Stimulated activated CD4-positive, alpha-beta T cell treated with anti-CD3 and anti-CD28 coated beads, Interleukin-2, amount 100 ng/mL, for 48 hours (primary cell): ENCODE measurements around the gene MLKL.
"Not testable (repeated sequence)": the region's sequence is repeated elsewhere in the genome, so short reads cannot be mapped to it uniquely, and the experiment has no call there.

ENCODE experiments used
- DNase-seq, 2 donors: peaks; one replicate each; pipeline ENCODE4 v3.0.0-alpha.2; 2020

Gene MLKL

GRCh38 chr16:74731853-74732477 lies 31.3 kb upstream of the MLKL start:
- no peak for DNase-seq

GRCh38 chr16:74729783-74730683 lies 29.4 kb upstream of the MLKL start:
- no peak for DNase-seq

DNA sequence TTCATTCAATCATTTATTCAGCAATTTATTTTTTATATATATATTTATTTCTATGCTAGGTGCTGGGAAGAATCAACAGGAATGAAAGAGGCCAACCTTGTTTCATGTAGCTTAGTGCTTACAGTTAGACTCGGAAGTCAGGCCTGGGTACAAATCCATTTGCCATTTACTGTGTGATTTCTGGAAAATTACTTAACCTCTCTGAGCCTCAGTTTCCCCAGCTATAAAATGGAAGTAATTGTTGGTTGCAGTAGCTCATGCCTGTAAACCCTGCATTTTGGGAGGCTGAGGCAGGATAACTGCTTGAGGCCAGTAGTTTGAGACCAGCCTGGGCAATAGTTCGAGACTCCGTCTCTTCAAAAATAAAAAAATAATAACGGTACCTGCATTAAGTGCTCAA lies 27.2 kb upstream of the MLKL start:
- no peak for DNase-seq

- DNase-seq: peak; percentile 57 to 62
Measured at GRCh38 chr16:74726716-74727115, 26.1 kb upstream of the MLKL start.

DNA sequence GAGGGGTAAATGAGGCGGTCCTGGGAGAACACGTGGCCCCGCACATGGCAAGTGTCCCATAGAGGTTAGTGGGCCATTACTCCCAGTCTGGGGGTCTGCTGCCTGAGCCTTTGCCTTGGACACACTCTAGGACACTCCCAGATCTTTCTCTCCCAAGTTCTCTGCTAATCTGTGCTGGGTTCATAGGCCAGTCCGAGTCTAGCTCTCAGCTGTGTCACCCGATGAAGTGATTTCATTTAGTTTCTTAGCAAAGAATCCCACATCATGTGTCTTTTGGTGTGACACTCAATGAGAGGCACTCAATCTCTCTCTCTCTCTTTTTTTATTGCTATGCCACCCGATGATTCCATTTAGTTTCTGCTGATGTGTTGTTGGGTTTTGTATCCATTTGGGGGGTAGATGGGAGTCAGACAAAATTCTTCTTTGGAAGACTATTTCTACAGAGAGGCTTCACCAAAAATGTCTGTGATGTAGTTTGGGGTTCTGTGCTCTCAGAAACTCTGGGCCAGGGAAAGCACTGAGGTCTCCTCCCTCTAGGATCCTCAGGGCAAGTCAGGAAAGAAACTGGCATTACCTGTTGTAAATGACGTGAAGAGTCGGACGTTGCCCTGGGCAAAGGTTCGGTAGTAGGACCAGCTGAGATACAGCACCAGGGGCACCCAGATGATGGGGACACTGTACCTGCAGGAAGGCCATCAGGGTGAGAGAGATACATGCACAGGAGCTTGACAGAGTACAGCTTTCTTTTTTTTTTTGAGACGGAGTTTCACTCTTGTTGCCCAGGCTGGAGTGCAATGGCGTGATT lies 25.2 kb upstream of the MLKL start:
- no peak for DNase-seq

DNA sequence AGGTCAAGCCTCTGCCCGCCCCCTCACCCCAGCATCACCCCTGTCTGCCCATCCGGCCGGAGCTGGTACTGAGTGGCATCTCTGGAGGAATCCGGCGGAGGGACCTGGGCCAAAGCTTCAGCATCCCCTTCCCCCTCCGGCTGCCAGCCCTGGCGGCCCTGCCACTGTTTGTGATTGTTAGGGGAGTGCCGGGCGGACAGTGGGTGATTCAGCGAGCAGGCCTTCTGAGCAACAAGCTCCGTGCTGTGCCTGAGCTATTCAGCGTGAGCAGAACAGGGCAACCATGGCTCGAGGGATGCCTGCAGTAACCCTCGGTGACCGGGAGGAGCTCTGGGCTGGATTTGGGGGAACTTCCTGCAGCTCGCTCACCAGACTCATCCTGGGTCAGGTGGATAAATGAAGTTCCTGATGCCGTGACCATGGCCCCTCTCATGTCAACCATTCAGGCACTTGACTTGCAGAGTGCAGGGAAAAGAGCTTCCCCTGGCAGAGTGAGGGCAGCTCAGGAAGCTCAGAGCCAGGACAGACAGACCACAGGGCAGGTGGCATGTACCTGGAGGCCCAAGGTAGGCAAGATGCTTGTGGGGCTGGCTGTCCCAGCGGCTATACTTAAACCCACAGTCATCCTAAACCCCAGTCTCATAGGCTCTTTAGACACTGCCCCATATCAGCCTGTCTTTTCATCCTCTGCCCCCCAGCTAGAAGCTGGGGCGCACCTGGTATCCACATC lies 24.3 kb upstream of the MLKL start:
- no peak for DNase-seq

GRCh38 chr16:74723256-74723655 lies 22.6 kb upstream of the MLKL start:
- no peak for DNase-seq

GRCh38 chr16:74722156-74722555 lies 21.5 kb upstream of the MLKL start:
- not testable (repeated sequence) for DNase-seq

GRCh38 chr16:74721716-74722115 lies 21.1 kb upstream of the MLKL start:
- DNase-seq: no peak

DNA sequence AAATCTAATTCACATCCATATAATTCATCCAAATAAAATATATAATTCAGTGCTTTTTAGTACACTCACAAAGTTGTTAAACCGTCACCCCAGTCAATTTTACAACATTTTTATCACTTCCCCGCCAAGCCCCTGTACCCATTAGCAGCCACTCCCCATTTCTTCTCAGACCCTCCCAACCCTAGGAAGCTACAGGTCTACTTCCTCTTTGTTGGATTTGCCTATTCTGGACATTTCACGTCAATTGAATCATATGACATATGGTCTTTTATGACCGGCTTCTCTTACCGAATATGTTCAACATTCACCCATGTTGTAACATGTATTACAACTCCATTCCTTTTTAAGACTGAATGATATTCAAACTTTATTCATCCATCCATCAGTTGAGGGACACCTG lies 19.9 kb upstream of the MLKL start:
- no peak for DNase-seq

GRCh38 chr16:74718741-74719610 lies 18.3 kb upstream of the MLKL start:
- no peak for DNase-seq

DNA sequence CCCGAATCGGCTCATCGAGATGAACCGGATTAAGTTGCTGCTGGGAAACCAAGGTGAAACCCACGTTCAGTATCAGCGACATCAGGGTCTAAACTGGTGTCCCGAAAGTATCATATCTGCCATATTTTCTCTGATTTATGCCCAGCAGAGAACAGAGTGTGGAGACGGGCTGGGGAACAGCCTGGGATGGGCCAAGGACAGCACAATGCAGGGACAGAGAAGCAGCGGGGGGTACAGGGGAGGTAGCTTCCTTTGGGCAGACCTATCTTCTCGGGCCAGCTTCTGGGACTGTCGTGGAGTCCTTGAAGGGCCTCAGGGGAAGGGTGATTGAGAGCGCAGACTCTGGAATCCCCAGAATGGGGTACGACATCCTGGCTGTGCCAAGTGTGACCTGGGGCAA lies 17.5 kb upstream of the MLKL start:
- DNase-seq: no peak

DNA sequence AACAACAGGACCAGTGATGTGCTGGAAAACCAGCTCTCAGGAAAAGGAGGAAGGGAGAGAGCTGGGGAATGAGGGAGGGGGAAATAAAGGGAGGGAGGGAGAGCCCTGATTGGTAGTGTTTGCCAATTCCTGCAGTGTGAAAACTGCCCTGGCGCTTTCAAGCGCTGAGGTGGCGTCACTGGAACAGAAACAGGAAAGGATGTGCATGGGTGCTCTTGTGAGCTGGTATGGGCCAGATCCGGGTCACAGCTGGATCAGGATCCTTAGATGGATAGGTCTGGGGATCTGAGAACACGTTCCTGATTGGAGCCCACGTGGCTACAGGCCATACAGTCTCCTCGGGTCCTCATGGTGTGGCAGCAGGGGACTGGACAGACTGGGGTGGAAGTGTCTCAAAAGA lies 16.7 kb upstream of the MLKL start:
- DNase-seq: no peak

DNA sequence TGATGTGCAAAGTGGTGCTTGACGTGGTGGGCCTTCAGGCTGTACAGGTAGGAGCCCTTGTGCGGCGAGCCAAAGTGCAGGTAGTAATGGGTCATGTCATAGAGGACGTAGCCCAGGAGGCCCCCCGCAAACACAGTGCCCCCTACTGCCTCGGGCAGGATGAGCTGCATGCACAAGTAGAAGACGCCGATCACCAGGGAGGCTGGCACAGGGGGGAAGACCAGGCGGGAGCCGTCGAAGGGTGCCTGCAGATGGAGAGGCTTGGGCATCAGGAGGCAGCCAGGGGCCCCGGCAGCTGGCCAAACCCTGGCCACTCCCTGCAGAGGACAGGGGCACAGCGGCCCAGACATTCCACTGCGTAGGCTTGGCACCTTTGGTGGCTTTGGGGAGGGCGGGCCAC lies 15.7 kb upstream of the MLKL start:
- no peak for DNase-seq

- DNase-seq: no peak
Measured at GRCh38 chr16:74713876-74714275, 13.2 kb upstream of the MLKL start.

DNA sequence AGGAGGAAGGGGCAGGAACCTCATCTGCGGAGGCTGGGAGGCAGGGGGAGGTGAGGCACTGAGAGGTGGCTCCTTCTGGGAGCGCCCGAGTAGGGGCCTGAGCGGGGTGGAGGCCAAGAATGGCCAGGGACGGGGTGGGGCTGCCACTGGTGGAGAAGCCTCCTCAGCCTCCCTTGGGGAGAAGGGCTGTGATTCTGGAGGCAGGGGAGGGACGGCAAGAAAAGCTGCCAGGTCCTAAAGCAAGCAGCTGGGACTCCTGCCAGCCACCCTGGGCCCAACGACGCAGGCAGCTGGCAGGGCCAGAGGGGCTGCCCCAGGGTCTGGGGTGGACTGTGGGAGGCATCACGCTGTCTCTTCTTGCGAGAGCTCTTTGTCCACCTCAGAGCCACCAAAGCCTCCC lies 12.7 kb upstream of the MLKL start:
- DNase-seq: no peak

GRCh38 chr16:74711938-74712337 lies 11.3 kb upstream of the MLKL start:
- no peak for DNase-seq

DNA sequence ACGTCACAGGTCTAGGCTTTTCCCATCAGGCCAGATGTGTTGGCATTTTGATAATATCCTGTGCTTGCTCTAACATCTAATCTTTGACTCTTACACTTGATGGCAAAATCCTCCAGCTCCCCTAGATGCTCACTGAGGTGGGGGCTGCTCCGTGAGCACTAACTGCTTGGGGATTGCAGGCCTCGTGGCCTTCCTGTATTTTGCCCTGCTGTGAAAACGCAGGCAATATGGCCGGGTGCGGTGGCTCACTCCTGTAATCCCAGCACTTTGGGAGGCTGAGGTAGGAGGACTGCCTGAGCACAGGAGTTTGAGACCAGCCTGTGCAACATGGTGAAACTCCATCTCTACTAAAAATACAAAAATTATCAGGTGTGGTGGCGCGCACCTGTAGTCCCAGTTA lies 9.7 kb upstream of the MLKL start:
- no peak for DNase-seq

- DNase-seq: peak; percentile 80 to 86
Measured at GRCh38 chr16:74709441-74709877, 8.8 kb upstream of the MLKL start.

GRCh38 chr16:74700116-74700437 lies 585 bp downstream of the MLKL start:
- DNase-seq: peak; percentile 17 to 24

- DNase-seq: no peak
Measured at GRCh38 chr16:74699666-74700065, 996 bp downstream of the MLKL start.

DNA sequence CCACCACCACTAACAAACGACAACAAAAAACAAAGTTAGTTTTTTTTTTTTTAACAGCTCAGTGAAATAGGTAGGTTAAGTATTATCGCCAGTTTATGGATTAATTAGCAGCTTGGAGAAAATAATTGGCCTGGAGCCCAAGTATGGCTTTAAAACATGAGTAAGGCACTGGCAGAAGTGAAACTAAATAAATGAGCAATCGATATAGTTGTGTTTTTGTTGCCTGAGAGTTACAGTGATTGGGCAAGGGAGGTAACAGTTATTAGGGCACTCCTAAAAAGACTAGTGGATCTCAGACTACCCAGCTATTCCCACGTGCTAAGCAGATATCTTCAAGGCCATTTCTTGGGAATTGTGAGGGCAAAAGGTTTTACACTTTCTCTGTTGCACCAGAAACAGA lies 2.4 kb downstream of the MLKL start:
- DNase-seq: no peak
